ENCODE data around the gene CSMD2. TPM values are rescaled to one million over a fixed set of nuclear protein-coding genes. Genes with fewer than 3 reads are reported as not detected.

The CSMD2 gene
- total and polyA plus RNA-seq, 12 donors: 0.35 to 5.1 (median 1.5) TPM

- Histone ChIP-seq H3K36me3 (replicated peaks in 1 of 2) (no peaks in the 10 kb centered on the region), H3K4me3 (no peak overlapping the region), H3K27me3 (no peaks in the 10 kb centered on the region), H3K9me3 (replicated peaks in 1 of 3) (no peaks in the 10 kb centered on the region), H3K27ac (no peak overlapping the region), H3K4me1 (replicated peaks in 1 of 2) (no peaks in the 10 kb centered on the region)
- 91 to 95% (median 93%) methylated on average over 27 of the region's 27 CpGs for WGBS, 4 donors
- no peak for DNase-seq
- intact Hi-C loops (cut with DNase I): no loop called here
- no peak for TF ChIP-seq POLR2A (IDR thresholded peaks at IDR 0.05)
Measured at GRCh38 chr1:33519240-33519884, 645.7 kb downstream of the CSMD2 start.

- intact Hi-C loops (cut with DNase I): no loop called here
- WGBS, 4 donors: 80 to 89% (median 88%) methylated on average over 5 to 12 of the region's 12 CpGs
- Histone ChIP-seq H3K4me1 (replicated peaks in 1 of 2) (no peaks in the 10 kb centered on the region), H3K4me3 (no peak overlapping the region), H3K9me3 (replicated peaks in 1 of 3) (no peaks in the 10 kb centered on the region), H3K36me3 (replicated peaks in 1 of 2) (no peaks in the 10 kb centered on the region), H3K27me3 (no peaks in the 10 kb centered on the region), H3K27ac (no peak overlapping the region)
- DNase-seq: no peak
- TF ChIP-seq CTCF (IDR thresholded peaks at IDR 0.05): no peak
- no peak for TF ChIP-seq POLR2A (IDR thresholded peaks at IDR 0.05)
Measured at GRCh38 chr1:33517596-33518250, 647.3 kb downstream of the CSMD2 start.

- TF ChIP-seq POLR2A (IDR thresholded peaks at IDR 0.05) (no peak), CTCF (IDR thresholded peaks at IDR 0.05) (no peak)
- Histone ChIP-seq H3K4me3 (no peak overlapping the region), H3K4me1 (replicated peaks in 1 of 2) (no peaks in the 10 kb centered on the region), H3K9me3 (replicated peaks in 1 of 3) (no peaks in the 10 kb centered on the region), H3K27ac (no peak overlapping the region), H3K27me3 (no peaks in the 10 kb centered on the region), H3K36me3 (replicated peaks in 1 of 2) (no peaks in the 10 kb centered on the region)
- DNase-seq: no peak
- 70 to 87% (median 81%) methylated on average over 8 of the region's 8 CpGs for WGBS, 4 donors
- intact Hi-C loops (cut with DNase I): no loop called here
Measured at GRCh38 chr1:33516891-33517567, 648.0 kb downstream of the CSMD2 start.

GRCh38 chr1:33516428-33516827, 648.6 kb downstream of the CSMD2 start:
- whole genome bisulfite sequencing, 4 donors: 89 to 91% (median 91%) methylated on average over 9 of the region's 9 CpGs
- Histone ChIP-seq H3K9me3 (replicated peaks in 1 of 3) (no peaks in the 10 kb centered on the region), H3K27me3 (no peaks in the 10 kb centered on the region), H3K36me3 (replicated peaks in 1 of 2) (no peaks in the 10 kb centered on the region), H3K4me1 (replicated peaks in 1 of 2) (no peaks in the 10 kb centered on the region), H3K4me3 (no peak overlapping the region), H3K27ac (no peak overlapping the region)
- TF ChIP-seq POLR2A (IDR thresholded peaks at IDR 0.05): no peak
- no peak for TF ChIP-seq CTCF (IDR thresholded peaks at IDR 0.05)
- intact Hi-C loops (cut with DNase I): no loop called here
- DNase-seq: no peak
